Neural progenitor cell (in vitro differentiated cells): Measurements from ENCODE around the gene FBP2.

ENCODE experiments used
- EZH2phosphoT487 ChIP-seq: fragments of 200-600 bp; sonication (generic); IDR thresholded peaks from 2 replicates; pipeline ENCODE4 v1.6.1; 2017; ENCODE audit warnings: antibody characterized with exemption
- TF ChIP-seq, protein P1 (sequence below): fragments of 200-600 bp; sonication (generic); IDR thresholded peaks from 2 replicates; pipeline ENCODE4 v1.5.1; 2017; ENCODE audit warnings: antibody characterized with exemption, mild to moderate bottlenecking

DNA sequence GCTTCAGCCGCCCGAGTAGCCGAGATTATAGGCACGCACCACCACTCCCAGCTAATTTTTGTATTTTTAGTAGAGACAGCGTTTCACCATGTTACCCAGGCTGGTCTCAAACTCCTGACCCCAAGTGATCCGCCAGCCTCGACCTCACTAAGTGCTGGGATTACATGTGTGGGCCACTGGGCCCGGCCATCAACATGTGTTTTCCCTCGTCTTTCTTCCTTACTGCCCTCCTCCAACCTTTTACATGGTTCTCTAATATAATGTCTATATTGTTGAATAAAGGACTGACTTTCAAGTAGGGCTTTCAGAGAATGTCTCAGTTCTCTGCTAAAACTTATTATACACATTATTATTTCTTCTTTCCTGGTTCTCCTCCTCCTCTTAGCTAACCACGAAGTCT, 60.0 kb downstream of the FBP2 start:
- TF ChIP-seq EZH2phosphoT487: no peak
- TF ChIP-seq, protein P1, sequence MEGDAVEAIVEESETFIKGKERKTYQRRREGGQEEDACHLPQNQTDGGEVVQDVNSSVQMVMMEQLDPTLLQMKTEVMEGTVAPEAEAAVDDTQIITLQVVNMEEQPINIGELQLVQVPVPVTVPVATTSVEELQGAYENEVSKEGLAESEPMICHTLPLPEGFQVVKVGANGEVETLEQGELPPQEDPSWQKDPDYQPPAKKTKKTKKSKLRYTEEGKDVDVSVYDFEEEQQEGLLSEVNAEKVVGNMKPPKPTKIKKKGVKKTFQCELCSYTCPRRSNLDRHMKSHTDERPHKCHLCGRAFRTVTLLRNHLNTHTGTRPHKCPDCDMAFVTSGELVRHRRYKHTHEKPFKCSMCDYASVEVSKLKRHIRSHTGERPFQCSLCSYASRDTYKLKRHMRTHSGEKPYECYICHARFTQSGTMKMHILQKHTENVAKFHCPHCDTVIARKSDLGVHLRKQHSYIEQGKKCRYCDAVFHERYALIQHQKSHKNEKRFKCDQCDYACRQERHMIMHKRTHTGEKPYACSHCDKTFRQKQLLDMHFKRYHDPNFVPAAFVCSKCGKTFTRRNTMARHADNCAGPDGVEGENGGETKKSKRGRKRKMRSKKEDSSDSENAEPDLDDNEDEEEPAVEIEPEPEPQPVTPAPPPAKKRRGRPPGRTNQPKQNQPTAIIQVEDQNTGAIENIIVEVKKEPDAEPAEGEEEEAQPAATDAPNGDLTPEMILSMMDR: no peak
